Lung microvascular endothelial cell (primary cell): Measurements from ENCODE around the gene NUP93. TPM values are rescaled to one million over a fixed set of nuclear protein-coding genes. Genes with fewer than 3 reads are reported as not detected.
A peak's percentile ranks its signal among the peaks of the same experiment; 100 is the strongest.

Experiments used
- DNase-seq, 2 donors: peaks; one replicate each; pipeline versions ENCODE4 v3.0.0 to v3.0.0-alpha.2; 2010; ENCODE audit warnings: low read depth in 2 of 2
- total RNA-seq: library from RNA; depleted of rRNA; stranded (reverse); fragments of >200 nt; gene quantifications from 2 replicates; pipeline ENCODE4 v1.2.1, GENCODE V29; 2014

NUP93 gene
- total RNA-seq, 1 donor from 2014 or later = 50.2 TPM

- DNase-seq = peak; percentile 40 to 59
Measured at GRCh38 chr16:56812884-56813283, 83.0 kb downstream of the NUP93 start.

GRCh38 chr16:56814537-56815432, 84.9 kb downstream of the NUP93 start:
- DNase-seq = peak in 1 of 2 donors; percentile 70

GRCh38 chr16:56815721-56816120, 85.8 kb downstream of the NUP93 start:
- no peak for DNase-seq

GRCh38 chr16:56817056-56817455, 87.1 kb downstream of the NUP93 start:
- DNase-seq = no peak

GRCh38 chr16:56817938-56818337, 88.0 kb downstream of the NUP93 start:
- DNase-seq = no peak

GRCh38 chr16:56823081-56823733, 93.3 kb downstream of the NUP93 start:
- DNase-seq = no peak

- DNase-seq = peak in 1 of 2 donors; percentile 29
Measured at GRCh38 chr16:56824331-56824730, 94.4 kb downstream of the NUP93 start.

- no peak for DNase-seq
Measured at GRCh38 chr16:56824804-56825203, 94.9 kb downstream of the NUP93 start.

- DNase-seq = no peak
Measured at GRCh38 chr16:56825826-56826225, 95.9 kb downstream of the NUP93 start.

- DNase-seq = no peak
Measured at GRCh38 chr16:56828647-56829046, 98.7 kb downstream of the NUP93 start.

- DNase-seq = no peak
Measured at GRCh38 chr16:56830669-56831068, 100.7 kb downstream of the NUP93 start.

GRCh38 chr16:56832768-56833167, 102.8 kb downstream of the NUP93 start:
- DNase-seq = no peak

GRCh38 chr16:56833243-56833970, 103.5 kb downstream of the NUP93 start:
- no peak for DNase-seq

GRCh38 chr16:56835320-56835719, 105.4 kb downstream of the NUP93 start:
- no peak for DNase-seq

- DNase-seq = no peak
Measured at GRCh38 chr16:56836410-56837230, 106.7 kb downstream of the NUP93 start.

- DNase-seq = no peak
Measured at GRCh38 chr16:56838622-56839337, 108.9 kb downstream of the NUP93 start.

GRCh38 chr16:56841233-56841632, 111.3 kb downstream of the NUP93 start:
- no peak for DNase-seq

- no peak for DNase-seq
Measured at GRCh38 chr16:56841659-56842058, 111.7 kb downstream of the NUP93 start.

GRCh38 chr16:56842133-56842532, 112.2 kb downstream of the NUP93 start:
- no peak for DNase-seq

GRCh38 chr16:56844056-56844455, 114.1 kb downstream of the NUP93 start:
- DNase-seq = no peak
